HG03521 (cell line): ENCODE measurements around the gene PSMB5.

Experiments
- ATAC-seq: cut with Tn5 transposase; IDR thresholded peaks from one replicate; pipeline ENCODE4 v1.9.1; 2021; ENCODE audit warnings: mild to moderate bottlenecking, moderate library complexity; ENCODE audit not compliant: unreplicated experiment

PSMB5 gene

DNA sequence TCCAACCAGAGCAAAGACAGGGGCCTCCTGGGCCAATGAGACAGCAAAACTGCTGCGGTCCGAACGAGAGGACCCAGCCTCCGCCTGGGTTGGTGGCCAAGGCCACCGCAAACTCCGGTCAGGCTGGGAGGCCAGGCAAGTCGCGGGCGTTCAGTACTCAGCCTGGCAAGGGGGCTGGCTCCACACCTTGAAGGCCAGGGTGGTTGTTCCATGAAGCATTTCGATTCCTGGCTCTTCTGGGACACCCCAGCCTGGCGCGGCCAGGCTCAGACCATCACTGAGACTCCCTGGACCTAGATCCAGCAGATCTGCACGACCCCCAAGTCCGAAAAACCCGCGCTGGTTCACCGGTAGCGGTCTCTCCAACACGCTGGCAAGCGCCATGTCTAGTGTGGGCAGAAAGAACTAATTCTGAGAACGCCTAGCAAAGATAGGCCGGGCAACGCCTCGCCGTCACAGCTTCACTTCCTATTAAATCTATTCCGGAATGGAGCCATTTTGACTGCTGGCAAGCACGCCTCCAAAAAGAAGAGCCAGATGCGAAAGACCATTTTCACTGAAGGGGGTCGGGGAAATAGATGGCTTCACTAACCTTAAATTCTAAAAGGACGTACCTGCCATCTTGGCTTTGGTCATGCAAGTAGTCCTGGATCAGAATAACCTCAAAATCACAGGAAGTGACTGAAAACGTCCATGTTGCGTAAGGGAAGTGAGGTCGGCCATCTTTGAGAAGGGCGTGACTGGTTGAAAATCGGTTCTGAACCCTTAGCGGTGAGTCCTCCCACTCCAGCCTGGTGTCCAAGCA, at the start of gene PSMB5:
TSS of gene PSMB5 (minus strand) at position 403 of the 805 bp plus-strand sequence. CDS start at position 384, 19 bp downstream.
- ATAC-seq, result peak; percentile 92

DNA sequence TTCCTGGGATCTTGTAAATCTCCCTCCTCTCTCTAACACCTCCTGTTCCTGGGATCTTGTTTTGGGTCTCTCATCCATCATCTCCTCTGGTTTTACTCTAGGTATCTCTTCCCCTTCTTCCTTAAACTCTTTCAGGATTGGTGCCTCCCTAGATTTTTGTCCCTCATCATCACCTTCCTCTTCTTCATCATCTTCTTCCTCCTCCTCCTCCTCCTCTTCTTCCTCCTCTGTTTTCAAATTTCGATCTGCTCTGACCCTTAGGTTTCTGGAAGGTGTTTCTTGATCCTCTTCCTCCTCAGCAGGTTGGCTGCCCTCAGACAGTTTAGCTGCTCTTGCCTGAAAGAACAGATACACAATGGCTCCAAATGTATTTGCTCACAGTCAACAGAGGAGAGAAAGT, 45.8 kb upstream of the PSMB5 start:
- no peak for ATAC-seq

DNA sequence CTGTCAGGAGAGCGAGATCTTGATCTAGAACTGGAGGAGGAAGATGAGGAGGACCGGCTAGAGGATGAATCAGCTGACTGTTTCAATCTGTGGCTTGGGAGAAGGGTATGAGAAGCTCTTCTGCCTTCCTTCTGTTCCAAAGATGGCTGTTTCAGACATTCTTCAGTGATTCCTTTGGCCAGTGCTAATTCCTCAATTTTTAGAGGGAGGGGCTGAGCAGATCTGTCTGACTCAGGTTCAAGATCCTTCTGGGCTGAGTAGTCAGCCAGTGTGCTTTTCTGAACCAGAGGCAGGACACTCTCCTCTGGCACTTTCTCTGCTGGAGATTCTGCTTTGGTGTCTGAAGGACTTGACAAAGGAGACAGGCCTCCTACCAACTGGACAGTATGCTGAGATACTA, 45.0 kb upstream of the PSMB5 start:
- no peak for ATAC-seq

DNA sequence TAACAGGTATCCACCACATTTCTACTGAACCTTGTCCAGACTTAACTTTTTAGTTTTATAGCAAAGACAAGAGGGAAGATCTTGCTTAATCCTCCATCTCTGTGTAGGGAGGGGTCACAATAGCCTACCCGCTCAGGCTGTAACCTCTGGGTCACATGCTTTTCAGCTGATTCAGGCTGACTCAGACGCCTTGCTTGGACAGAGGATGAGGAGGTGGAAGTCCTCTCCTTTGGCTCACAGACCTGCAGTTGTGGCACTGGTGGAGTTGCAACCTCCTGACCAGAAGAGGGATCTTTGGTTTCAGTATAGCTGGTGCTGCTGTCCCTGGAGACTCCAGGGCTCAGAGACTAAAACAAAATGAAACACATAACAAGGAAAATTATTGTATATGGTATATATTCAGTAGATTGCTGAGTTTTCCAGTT, 44.0 kb upstream of the PSMB5 start:
- ATAC-seq, result no peak

DNA sequence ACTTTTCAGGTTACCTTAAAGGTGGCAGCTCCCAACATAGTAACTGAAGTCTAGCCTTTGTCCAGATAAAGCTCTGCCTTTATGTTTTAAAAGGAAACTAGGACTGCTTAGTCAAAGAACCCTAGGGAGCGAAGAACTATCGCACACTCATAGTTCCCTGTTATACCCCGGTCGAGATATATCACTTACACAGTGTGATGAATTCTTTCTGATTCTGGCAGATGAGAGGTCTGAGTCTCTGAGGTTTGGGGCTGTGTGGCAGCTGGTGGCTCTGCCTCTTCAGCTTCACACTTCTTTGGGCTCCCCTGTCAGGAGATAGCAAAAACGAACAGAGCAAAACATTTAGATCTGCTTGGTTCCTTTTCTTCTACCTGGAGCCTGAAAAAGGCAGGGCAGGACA, 43.3 kb upstream of the PSMB5 start:
- ATAC-seq, result no peak

DNA sequence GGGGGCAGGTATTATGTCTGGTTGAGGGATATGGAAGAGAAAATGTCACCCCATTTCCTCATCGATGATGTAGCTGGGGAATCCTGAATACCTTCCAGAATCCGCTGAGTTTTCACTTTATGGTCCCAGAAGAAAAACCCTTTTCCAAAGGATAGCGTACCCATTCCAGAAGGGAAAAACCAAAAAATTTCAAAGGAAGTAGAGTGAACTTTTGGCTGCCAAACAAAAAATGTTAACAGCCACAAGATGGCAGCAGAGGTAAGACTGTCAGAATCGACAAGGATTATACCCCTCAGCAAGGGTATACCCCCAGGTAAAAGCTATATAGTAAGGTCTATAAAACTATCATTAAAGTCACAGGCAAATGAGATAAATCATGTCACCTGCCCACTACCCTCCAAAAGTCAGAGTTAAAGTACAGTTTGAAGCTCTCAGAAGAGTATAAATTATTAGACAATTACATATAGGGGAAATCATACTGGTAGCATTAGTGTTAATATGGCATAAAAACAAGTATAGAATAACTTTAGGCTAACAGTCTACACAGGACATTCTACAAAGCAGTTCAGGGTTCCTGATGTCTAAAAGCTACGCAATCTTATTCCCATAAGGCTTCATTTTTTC, 42.2 kb upstream of the PSMB5 start:
- no peak for ATAC-seq

DNA sequence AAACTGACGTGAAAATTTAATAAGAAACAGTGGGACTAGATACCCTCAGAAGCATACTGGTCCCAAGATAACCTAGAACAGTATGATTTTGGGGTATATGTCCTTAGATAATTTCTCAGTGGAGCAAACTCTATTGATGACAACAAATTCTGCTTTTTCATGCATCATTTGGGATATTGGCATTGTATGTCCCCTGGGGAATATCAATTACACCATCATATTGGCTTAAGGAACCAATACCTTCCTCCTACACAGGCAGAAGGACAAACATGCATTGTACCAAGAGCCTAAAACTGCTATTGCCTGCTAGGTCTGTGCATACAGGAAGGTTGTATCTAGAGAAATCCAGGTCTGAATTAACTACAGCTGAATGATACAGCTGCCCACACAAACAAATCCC, 40.2 kb upstream of the PSMB5 start:
- no peak for ATAC-seq

DNA sequence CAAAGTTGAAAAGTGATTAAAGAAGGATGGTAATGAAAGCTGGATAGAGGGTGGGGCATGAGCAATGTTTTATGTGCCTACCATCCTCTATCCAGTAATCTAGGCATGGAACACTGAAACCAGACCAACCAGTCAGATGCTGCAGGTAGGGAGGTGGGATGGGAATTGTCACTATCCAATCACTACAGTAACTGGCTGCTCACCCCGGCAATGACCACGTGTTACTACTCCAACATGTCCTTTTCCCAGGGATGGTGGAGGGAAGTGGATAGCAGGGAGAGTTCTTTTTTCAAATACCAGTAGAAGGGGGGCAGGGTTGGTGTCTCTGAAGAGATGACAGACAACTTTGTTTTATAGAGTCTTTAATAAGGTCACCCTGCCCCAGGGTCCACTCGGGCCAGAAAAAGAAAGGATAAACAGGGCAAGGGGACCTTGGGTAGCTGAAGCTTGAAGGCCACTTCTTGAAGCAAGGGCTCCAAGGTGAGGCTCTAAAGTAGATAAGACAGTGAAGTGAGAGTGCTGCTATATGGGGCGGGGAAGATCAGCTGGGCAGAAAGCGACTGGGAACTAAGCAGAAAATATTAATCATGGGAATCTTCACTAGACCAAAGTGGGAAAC, 37.3 kb upstream of the PSMB5 start:
- ATAC-seq, result no peak

DNA sequence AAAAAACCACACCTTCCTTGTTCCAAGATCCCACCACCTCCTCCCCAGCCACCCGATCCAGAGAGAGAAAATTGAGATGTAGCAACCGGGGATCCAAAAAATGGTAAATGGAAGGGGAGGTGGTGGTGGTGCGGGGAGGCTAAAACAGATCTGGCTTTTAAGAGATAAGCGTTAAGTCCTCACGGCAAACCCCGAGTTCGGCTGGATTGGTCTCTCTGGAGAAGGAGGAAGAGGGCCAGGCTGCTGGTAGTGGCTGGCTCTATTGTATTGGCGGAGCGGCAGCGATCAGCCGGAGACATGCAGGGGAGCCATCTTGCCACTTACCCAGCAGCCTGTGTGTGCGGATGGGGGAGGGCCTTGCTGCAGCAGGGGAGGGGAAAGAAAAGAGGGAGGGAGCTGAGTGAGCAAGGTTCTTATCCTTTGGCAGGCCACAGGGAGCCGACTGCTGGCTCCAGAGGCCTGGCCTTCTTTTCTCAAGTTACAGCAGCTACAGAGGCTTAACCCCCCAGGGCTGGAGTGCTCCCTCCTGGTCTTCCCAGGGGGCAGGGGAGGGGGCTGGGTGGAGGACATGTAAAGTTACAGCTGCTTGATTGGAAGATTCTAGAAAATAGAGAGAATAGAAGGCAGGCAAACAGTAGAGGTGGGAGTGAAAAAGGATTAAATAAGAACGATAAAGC, 36.7 kb upstream of the PSMB5 start:
- ATAC-seq, result peak; percentile 79

DNA sequence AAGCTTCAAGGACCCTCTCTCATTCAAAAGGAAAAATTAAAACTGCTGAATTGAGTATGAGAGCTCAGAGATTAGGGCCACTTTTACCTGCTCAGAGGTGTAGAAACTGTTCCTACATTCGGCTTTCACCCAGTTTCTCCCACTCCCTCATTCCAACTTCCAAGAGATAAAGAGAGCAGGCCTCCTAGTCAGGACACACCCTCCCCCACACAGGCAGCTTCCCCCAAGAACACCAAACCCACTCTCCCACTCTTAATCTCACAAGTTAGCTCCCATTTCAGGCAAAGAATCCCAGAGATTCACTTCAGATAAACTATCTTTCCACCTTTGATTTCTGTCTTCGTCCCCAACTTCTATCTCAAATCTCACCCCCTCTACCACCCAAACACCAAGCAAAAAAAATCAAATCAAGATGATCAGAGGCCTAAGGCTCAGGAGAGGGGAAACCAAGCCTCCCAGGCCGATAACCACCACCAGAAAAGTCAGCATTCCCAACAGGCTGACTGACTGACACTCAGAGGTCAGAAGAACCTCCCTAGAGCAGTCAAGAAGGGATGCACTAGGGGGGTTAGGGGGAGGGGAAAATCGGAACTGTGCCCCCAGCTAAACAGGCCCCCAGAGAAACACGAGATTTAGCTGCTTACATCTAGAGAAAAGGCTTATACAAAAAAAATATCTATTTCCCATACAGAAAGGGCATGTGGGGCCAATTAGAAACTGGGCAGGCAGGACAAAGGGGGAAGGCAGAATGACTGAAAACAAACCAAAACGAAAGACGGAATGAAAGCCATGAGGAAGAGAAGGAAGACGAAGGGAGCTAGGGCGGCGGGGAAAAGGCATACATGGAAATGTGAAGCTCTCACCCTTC, 35.8 kb upstream of the PSMB5 start:
- ATAC-seq, result no peak

DNA sequence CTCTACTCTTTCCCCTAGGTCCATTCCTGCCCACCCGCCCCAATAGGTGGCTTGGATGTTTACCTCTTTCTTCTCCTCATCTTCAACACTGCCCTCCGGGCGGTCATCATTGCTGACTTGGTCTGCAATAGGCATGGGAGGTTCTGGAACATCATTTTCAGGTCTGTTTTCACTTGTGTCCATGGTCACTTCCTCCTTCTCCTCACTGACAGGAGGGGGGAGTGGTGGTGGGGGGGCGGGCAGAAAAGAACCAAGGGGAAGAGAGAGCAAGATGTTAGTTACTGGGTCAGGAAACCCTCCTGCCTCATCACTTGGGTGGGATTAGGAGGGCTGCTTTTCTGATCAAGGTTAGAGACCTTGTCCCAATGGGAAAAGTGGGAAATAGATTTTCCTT, 34.7 kb upstream of the PSMB5 start:
- ATAC-seq, result no peak

DNA sequence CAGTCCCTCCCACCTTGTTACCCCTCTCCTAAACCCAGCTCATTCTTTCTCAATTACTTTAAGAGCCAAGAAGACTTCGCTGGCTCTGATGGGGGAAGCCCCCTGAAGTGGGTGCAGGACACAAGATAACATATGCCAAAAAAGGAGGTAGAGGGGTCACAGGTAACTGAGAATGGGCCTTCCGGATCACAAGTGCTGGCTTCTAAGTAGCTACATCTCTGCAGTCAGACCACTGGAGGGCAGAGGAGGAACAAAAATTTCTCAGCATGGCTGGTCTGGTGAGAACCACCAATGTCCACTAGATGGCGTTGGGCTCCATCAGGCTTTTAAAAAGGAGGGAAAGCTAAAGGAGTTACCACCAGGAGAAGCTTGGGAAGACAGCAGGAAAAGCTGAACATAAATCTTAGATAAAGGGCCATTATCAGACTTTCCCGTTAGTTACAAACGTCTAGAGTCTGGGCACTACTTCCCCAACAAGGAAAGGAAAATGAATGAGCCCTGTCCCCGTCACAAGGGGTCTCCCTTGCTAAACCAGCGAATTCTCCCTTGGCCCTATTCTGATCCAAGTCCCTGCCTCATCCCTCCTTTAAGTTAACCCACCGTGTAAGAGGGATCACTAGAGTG, 34.2 kb upstream of the PSMB5 start:
- peak; percentile 62 for ATAC-seq

DNA sequence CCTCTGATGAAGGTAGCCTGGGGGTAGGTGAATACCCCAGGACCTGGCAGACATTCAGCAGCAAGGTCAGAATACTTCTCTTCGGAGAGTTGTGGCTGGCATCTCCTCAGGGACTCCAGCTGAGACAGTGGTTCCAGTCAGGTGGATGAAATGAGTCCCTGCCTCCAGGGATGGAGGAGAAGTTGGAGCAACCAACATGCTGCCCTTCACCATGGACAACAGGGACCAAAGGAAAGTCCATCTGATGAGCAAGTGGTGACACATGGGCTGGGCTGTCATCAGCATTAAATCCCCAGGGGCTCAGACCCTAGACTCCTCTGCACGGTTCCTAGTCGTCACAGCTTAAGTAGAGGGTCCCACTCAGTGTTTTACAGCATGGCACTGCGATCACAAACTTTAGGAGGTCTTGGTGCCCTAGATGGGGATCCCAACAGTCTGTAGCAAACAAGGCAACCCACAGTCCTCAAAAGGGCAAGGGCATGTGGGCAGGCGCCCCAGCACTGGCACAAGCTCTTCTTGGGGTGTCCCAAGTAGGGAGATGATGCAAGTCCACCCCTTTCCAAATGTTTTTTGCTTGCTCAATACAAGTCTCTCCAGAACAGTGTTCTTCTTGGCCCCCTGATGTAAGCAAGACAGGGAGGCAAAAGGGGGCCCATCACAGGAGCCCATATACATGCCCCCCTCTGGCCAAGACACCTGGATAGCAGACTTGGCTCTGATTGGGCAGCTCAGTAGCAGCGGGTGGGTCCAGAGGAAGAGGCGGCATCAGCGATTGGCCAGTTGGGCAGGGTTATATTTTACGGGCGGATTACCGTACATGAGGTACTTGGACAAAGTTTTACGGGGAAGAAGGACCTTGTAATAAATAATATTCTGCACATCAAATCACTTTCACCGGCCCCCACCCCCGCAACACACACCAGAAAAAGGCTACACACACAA, 33.4 kb upstream of the PSMB5 start:
- ATAC-seq, result no peak

DNA sequence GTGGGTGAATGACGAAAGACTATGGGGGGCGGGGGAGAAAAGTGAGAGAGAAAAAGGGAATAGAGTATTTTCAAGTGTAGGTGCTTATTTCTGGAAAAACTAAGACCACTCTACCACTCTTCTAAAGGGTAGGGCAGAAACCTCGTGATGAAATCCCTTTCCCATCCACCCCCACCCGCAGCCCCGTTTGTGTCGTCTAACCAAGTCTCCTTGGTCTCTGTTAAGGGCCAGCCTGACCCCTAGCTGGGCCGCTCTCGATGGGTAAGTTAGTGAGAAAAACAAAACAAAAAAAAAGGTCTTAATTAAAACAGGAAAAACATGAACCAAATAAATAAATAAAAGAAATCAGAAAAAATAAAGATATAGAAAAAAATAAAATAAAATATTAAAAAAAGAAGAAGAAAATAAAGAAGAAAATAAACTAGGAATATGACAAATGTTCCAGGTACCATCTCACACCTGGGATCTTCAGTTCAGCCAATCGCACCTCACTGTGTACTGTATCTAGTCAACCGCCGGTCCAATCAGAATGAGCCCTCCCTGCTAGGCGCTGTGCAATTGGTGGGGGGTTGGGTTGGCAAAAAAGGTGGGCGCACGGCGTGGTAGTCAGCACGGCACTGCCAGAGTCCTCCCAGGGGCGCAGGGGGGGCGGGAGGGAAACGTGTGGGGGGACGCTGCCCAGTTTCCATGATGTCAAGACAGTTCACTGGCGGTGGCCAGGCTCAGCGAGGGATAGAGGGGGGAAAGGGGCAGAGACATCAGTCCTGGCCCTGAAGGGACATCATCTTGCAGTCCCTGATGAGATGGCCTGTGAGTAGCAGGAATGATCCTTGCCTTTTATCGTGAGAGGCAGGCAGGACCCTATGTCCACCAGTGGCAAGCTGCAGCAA, 32.4 kb upstream of the PSMB5 start:
- no peak for ATAC-seq

DNA sequence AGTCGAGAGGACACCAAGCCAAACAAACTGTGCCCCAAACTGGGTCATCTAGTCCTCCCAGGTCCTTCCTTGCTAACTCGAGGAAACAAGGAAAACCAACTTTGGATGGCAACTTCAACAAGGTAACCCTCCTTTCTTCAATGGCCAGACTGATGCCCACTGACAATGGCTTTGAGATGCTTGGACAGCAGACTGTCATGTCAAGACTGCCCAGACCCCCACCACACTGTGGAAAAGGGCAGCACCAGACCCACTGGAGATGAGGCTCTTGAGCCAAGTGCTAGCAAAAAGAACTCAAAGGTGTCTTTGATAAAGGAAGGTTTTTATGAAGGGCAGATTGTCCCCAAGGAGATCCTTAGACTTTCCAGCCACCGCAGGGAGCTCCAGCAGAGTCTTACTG, 31.7 kb upstream of the PSMB5 start:
- ATAC-seq, result no peak

DNA sequence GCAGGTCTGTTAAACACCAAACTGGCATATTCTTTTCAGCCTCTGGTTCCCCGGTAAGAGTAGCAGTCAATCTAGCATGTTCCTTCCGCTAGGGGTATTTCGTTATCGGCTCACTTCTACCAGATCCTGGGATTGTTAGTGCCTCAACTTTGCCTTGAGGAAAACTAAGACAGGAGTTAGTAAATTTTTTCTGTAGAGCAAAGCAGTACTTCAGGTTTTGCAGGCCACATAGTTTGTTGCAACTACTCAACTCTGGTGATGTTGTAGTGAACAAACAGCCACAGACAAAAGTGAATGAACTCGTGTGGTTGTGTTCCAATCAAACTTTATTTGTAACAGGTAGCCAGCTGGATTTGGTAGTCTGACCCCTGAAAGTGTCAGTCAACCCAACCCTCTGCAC, 28.9 kb upstream of the PSMB5 start:
- no peak for ATAC-seq

DNA sequence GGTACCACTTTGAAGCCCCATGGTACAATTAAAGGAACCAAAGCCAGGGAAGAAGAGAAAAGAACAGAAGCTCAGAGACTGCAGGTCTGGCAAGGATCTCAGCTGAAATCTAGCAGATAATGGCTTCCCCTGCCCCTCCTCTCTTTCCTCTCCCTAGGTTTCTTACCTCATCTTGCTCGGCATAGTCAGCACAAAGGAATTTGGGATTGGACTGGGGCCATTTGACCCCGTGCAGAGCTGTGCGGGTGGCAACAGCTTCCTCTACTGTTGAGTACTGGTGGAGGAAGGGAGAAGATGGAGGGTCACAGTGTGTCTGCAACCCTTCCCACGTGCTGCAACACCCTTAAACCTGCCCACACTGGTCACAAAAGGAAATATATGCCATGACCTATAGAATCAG, 27.3 kb upstream of the PSMB5 start:
- no peak for ATAC-seq
